GM12874 (cell line): Measurements from ENCODE around the gene RAI1.
A peak's percentile ranks its signal among the peaks of the same experiment; 100 is the strongest.

Source experiments
- TF ChIP-seq, protein P1 (sequence below): IDR thresholded peaks from 2 replicates; pipeline ENCODE4 v1.5.1; 2011; ENCODE audit warnings: low read depth, mild to moderate bottlenecking, control low read depth, low read length, moderate library complexity; ENCODE audit not compliant: insufficient read depth

The RAI1 gene, protein sequence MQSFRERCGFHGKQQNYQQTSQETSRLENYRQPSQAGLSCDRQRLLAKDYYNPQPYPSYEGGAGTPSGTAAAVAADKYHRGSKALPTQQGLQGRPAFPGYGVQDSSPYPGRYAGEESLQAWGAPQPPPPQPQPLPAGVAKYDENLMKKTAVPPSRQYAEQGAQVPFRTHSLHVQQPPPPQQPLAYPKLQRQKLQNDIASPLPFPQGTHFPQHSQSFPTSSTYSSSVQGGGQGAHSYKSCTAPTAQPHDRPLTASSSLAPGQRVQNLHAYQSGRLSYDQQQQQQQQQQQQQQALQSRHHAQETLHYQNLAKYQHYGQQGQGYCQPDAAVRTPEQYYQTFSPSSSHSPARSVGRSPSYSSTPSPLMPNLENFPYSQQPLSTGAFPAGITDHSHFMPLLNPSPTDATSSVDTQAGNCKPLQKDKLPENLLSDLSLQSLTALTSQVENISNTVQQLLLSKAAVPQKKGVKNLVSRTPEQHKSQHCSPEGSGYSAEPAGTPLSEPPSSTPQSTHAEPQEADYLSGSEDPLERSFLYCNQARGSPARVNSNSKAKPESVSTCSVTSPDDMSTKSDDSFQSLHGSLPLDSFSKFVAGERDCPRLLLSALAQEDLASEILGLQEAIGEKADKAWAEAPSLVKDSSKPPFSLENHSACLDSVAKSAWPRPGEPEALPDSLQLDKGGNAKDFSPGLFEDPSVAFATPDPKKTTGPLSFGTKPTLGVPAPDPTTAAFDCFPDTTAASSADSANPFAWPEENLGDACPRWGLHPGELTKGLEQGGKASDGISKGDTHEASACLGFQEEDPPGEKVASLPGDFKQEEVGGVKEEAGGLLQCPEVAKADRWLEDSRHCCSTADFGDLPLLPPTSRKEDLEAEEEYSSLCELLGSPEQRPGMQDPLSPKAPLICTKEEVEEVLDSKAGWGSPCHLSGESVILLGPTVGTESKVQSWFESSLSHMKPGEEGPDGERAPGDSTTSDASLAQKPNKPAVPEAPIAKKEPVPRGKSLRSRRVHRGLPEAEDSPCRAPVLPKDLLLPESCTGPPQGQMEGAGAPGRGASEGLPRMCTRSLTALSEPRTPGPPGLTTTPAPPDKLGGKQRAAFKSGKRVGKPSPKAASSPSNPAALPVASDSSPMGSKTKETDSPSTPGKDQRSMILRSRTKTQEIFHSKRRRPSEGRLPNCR (N-terminal part only)

DNA sequence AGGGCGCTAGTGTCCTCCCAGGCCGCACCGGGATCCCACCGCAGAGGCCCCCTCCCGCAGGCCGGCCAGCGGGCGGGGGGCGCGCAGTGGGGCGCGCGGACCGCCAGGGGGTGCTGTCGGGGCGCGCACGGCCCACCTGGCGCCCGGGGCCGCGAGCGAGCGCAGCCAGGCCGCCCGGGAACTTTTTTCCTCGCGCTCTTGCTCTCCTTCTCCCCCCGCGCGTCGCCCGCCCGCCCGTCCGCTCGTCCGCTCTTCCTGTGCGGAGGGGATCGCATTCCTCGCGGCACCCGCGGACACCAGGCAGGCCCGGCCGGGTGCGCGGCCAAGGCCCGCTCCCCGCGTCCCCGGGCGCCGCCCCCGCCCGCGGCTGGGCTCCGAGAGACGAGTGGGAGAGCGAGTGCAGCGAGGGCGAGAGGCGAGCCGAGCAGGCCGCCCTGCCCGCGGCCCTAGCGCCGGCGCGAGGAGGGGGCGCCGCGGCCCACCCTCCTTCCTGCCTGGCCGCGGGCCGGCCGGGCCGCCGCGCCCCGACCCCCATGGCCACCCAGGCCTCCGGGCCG, at the start of gene RAI1:
Gene RAI1, plus strand, starts transcription at position 272 of the 557 bp plus-strand sequence. CDS start 111,491 bp downstream, outside the sequence.
- TF ChIP-seq, protein P1, sequence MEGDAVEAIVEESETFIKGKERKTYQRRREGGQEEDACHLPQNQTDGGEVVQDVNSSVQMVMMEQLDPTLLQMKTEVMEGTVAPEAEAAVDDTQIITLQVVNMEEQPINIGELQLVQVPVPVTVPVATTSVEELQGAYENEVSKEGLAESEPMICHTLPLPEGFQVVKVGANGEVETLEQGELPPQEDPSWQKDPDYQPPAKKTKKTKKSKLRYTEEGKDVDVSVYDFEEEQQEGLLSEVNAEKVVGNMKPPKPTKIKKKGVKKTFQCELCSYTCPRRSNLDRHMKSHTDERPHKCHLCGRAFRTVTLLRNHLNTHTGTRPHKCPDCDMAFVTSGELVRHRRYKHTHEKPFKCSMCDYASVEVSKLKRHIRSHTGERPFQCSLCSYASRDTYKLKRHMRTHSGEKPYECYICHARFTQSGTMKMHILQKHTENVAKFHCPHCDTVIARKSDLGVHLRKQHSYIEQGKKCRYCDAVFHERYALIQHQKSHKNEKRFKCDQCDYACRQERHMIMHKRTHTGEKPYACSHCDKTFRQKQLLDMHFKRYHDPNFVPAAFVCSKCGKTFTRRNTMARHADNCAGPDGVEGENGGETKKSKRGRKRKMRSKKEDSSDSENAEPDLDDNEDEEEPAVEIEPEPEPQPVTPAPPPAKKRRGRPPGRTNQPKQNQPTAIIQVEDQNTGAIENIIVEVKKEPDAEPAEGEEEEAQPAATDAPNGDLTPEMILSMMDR: peak; percentile 78

DNA sequence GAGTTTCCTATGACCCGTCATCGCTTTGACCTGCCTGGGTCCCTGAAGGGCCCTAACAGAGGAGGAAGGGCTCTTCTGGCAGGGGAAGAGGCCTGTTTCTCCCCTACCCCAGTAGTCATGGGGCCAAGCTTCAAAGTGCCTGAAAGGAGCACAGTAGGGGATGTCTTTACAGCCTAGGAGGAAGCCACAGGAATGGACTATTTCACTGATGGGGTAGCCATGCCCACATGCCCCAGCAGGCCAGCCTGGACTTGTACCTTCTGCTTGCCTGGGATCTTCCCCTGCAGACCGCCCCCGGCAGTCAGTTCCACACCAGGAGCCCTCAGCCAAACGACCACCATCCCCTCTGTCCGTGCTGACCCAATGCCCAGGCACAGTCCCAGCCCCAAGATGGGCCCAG, 47.9 kb upstream of the RAI1 start:
- TF ChIP-seq, protein P1: no peak

DNA sequence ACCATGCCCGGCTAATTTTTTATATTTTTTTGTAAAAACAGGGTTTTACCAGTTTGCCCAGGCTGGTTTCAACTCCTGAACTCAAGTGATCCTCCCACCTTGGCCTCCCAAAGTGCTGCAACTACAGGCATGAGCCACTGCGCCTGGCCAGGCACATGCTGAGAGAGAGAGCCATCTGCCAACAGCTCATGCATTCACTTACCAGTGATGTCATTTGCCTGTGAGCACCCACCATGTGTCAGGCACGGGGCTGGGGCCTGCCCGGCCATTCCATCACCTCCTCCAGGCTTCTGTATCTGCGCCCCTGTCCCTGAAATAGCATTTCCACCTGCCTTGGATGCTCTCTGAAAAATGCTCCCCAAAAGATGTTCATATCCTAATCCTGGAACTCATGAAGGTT, 46.1 kb upstream of the RAI1 start:
- TF ChIP-seq, protein P1: no peak

DNA sequence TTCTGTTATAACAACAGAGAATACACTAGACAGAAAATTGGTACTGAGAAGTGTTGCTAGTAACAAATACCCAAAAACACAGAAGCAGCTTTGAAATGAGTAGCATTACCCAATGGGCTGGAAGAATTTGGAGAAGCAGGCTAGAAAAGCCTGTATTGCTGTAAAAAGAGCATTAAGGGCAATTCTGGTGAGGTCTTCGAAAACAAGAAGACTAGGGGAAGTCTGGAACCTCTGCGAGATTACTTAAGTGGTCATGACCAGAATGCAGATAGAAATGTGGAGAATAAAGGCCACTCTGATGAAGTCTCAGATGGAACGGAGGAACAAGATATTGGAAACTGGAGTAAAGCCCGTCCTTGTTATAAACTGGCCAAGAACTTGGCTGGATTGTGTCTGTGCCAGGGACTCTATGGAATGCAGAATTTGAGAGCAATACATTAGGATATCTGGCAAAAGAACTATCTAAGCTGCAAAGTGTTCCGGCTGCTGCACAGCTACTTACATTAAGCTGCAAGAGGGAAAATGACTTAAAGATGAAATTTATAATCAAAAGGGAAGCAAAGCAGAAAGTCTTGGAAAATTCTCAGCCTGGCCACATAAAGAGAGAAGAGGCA, 44.9 kb upstream of the RAI1 start:
- TF ChIP-seq, protein P1: no peak

DNA sequence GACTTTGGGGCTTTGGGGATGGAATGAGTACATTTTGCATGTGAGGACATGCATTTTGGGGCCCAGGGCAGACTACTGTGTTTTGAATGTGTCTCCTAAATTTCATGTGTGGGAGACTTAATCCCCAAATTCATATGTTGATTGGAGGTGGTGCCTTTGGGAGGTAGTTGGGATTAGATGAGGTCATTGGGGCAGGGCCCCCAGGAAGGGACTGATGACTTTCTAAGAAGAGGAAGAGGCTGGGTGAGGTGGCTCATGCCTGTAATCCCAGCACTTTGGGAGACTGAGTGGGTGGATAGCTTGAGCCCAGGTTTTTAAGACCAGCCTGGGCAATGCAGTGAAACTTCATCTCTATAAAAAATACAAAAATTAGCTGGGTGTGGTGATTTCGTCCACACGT, 42.8 kb upstream of the RAI1 start:
- TF ChIP-seq, protein P1: no peak

DNA sequence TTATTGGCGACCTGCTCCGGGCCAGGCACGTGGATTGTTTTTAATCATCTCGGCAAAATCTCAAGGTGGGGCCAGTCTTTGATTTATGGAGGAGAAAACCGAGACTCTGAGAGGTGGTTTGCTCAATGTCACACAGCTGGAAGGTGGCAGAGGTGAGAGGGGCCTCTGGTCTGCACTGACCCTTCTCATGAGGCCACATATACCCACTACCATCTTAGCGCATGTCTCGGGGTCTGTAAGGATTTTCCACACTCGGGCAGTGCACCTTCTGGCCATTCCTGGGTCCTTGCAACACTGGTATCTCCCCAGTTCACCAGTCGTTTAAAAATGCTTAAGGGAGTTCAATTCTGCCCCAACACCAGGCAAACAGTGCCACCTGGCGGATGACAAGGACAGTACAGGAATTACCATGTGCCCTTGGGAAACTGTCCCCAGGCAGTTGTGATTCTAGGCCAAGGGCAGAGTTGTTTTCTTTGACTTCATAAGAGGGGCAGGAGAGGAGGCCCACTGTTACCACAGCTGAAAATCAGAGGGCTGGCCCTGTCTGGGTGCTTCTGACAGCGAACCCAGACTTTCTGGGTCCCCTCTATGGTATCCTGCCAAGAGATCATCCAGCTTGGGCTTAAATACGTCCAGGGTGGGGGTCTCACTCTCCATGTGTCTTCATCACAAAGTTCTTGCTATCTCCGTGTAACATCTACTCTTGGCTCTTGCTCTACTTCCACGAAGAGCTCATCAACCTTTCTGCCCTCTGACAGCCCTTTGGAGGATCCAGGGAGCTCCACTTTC, 39.4 kb upstream of the RAI1 start:
- TF ChIP-seq, protein P1: peak; percentile 79
